Left kidney (tissue), 8 donors: ENCODE measurements around the gene ABCG5. TPM values are rescaled to one million over a fixed set of nuclear protein-coding genes. Genes with fewer than 3 reads are reported as not detected.

ENCODE experiments used
- DNase-seq: peaks from one replicate; pipeline ENCODE4 v3.0.0-alpha.2; 2013
- long read RNA-seq, 8 donors: transcript quantifications; one replicate each; lab custom pipeline, GENCODE V29; 2026
- polyA plus RNA-seq: library from polyadenylated mRNA; unstranded; fragments of 120-200 nt; gene quantifications from one replicate; pipeline ENCODE4 v1.2.1, GENCODE V29; 2013; ENCODE audit not compliant: insufficient read length

The ABCG5 gene
- 0.63 TPM for polyA plus RNA-seq
- long read RNA-seq, donor 1, result 0 reads
- long read RNA-seq, donor 2, result 0 reads
- long read RNA-seq, donor 3, result 0 reads
- long read RNA-seq, donor 4, result 0 reads
- long read RNA-seq, donor 5, result 0 reads
- long read RNA-seq, donor 6, result 0 reads
- long read RNA-seq, donor 7, result 0 reads
- long read RNA-seq, donor 8, result 0 reads

- no peak for DNase-seq
Observed at GRCh38 chr2:43838560-43839267, at the start of gene ABCG5, which contains the start of gene ABCG8. TSS of gene ABCG5 (minus strand) at chr2:43838839. CDS start at chr2:43838679, 160 bp downstream. TSS of gene ABCG8 (plus strand) at chr2:43838971. CDS start at chr2:43839054, 83 bp downstream.

GRCh38 chr2:43887176-43887575 is 48.5 kb upstream of the ABCG5 start:
- no peak for DNase-seq

GRCh38 chr2:43885132-43885632 is 46.5 kb upstream of the ABCG5 start:
- DNase-seq, result no peak

GRCh38 chr2:43884689-43885088 is 46.0 kb upstream of the ABCG5 start:
- DNase-seq, result no peak

GRCh38 chr2:43882312-43882711 is 43.7 kb upstream of the ABCG5 start:
- no peak for DNase-seq

- no peak for DNase-seq
Observed at GRCh38 chr2:43880952-43881351, 42.3 kb upstream of the ABCG5 start.

GRCh38 chr2:43880471-43880870 is 41.8 kb upstream of the ABCG5 start:
- no peak for DNase-seq

- no peak for DNase-seq
Observed at GRCh38 chr2:43879261-43879660, 40.6 kb upstream of the ABCG5 start.

GRCh38 chr2:43877782-43878464 is 39.3 kb upstream of the ABCG5 start:
- peak; percentile 33 for DNase-seq

GRCh38 chr2:43874776-43875451 is 36.3 kb upstream of the ABCG5 start:
- no peak for DNase-seq

- DNase-seq, result no peak
Observed at GRCh38 chr2:43872151-43872550, 33.5 kb upstream of the ABCG5 start.

GRCh38 chr2:43855292-43855691 is 16.7 kb upstream of the ABCG5 start:
- no peak for DNase-seq

- no peak for DNase-seq
Observed at GRCh38 chr2:43854671-43855070, 16.0 kb upstream of the ABCG5 start.

GRCh38 chr2:43853141-43854081 is 14.8 kb upstream of the ABCG5 start:
- DNase-seq, result no peak

GRCh38 chr2:43852196-43852730 is 13.6 kb upstream of the ABCG5 start:
- no peak for DNase-seq

GRCh38 chr2:43851011-43851980 is 12.7 kb upstream of the ABCG5 start:
- DNase-seq, result no peak

GRCh38 chr2:43848214-43848613 is 9.6 kb upstream of the ABCG5 start:
- DNase-seq, result no peak

- no peak for DNase-seq
Observed at GRCh38 chr2:43846140-43846793, 7.6 kb upstream of the ABCG5 start.

- no peak for DNase-seq
Observed at GRCh38 chr2:43845181-43845580, 6.5 kb upstream of the ABCG5 start.
